ENCODE measurements around the gene SERPINA3.

The SERPINA3 gene

GRCh38 chr14:94613720-94614644 lies 1.8 kb downstream of the SERPINA3 start:
- DNase-seq (ENCODE audit: low spot score) = no peak

- DNase-seq (ENCODE audit: low spot score) = no peak
Observed at GRCh38 chr14:94614802-94615201, 2.6 kb downstream of the SERPINA3 start.

GRCh38 chr14:94615254-94615653 lies 3.1 kb downstream of the SERPINA3 start:
- no peak for DNase-seq (ENCODE audit: low spot score)

- no peak for DNase-seq (ENCODE audit: low spot score)
Observed at GRCh38 chr14:94615823-94616570, 3.8 kb downstream of the SERPINA3 start.

GRCh38 chr14:94617366-94617941 lies 5.3 kb downstream of the SERPINA3 start:
- no peak for DNase-seq (ENCODE audit: low spot score)

- DNase-seq (ENCODE audit: low spot score) = no peak
Observed at GRCh38 chr14:94617988-94618822, 6.0 kb downstream of the SERPINA3 start.

GRCh38 chr14:94619297-94619696 lies 7.1 kb downstream of the SERPINA3 start:
- no peak for DNase-seq (ENCODE audit: low spot score)

- no peak for DNase-seq (ENCODE audit: low spot score)
Observed at GRCh38 chr14:94620597-94620996, 8.4 kb downstream of the SERPINA3 start.

- DNase-seq (ENCODE audit: low spot score) = no peak
Observed at GRCh38 chr14:94621358-94622134, 9.4 kb downstream of the SERPINA3 start.

GRCh38 chr14:94622653-94623421 lies 10.6 kb downstream of the SERPINA3 start:
- DNase-seq (ENCODE audit: low spot score) = no peak

GRCh38 chr14:94623422-94623809 lies 11.2 kb downstream of the SERPINA3 start:
- no peak for DNase-seq (ENCODE audit: low spot score)

- DNase-seq (ENCODE audit: low spot score) = no peak
Observed at GRCh38 chr14:94623856-94624499, 11.8 kb downstream of the SERPINA3 start.

GRCh38 chr14:94624537-94625352 lies 12.6 kb downstream of the SERPINA3 start:
- DNase-seq (ENCODE audit: low spot score) = no peak

- no peak for DNase-seq (ENCODE audit: low spot score)
Observed at GRCh38 chr14:94625353-94625635, 13.1 kb downstream of the SERPINA3 start.

GRCh38 chr14:94628578-94628977 lies 16.4 kb downstream of the SERPINA3 start:
- no peak for DNase-seq (ENCODE audit: low spot score)

GRCh38 chr14:94630396-94630795 lies 18.2 kb downstream of the SERPINA3 start:
- DNase-seq (ENCODE audit: low spot score) = no peak

GRCh38 chr14:94631050-94631449 lies 18.9 kb downstream of the SERPINA3 start:
- DNase-seq (ENCODE audit: low spot score) = no peak

- DNase-seq (ENCODE audit: low spot score) = no peak
Observed at GRCh38 chr14:94631536-94632304, 19.5 kb downstream of the SERPINA3 start.

GRCh38 chr14:94632305-94632590 lies 20.1 kb downstream of the SERPINA3 start:
- no peak for DNase-seq (ENCODE audit: low spot score)

Measured in cerebellar cortex (tissue), 1 donor.